COLO829 (cell line): ENCODE results near the gene CTF1.
"Not testable (repeated sequence)": the region's sequence is repeated elsewhere in the genome, so short reads cannot be mapped to it uniquely, and the experiment has no call there.

Experiments used
- DNase-seq: peaks from one replicate; pipeline ENCODE4 v3.0.0; 2012; ENCODE audit warnings: low spot score

Gene CTF1, protein sequence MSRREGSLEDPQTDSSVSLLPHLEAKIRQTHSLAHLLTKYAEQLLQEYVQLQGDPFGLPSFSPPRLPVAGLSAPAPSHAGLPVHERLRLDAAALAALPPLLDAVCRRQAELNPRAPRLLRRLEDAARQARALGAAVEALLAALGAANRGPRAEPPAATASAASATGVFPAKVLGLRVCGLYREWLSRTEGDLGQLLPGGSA

GRCh38 chr16:30896261-30896888 lies at the start of gene CTF1:
Gene CTF1, plus strand, starts transcription at chr16:30896614. Its CDS starts 30 bp downstream, at chr16:30896644.
- no peak for DNase-seq

- no peak for DNase-seq
Measured at GRCh38 chr16:30846649-30847402, 49.6 kb upstream of the CTF1 start.

- no peak for DNase-seq
Measured at GRCh38 chr16:30850246-30850645, 46.2 kb upstream of the CTF1 start.

GRCh38 chr16:30853758-30854157 lies 42.7 kb upstream of the CTF1 start:
- no peak for DNase-seq

DNA sequence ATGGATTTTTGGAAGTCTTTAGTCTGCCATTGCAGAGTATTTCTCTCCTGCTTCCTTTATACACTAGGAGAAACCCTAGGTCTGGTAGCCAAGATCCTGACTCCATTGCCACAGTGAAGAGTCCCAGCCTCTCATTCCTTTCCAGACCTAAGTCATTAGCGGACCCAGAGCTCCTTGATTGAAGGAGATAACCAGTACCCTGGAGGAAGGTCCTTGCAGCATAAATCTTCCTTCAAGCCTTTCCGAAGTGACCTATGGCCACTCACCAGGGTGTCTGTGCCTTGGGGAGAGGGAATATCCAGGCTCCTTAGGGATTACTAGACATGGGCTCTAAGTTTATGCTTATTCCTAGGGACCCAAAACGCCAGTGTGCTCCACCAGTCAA lies 38.3 kb upstream of the CTF1 start:
- no peak for DNase-seq

DNA sequence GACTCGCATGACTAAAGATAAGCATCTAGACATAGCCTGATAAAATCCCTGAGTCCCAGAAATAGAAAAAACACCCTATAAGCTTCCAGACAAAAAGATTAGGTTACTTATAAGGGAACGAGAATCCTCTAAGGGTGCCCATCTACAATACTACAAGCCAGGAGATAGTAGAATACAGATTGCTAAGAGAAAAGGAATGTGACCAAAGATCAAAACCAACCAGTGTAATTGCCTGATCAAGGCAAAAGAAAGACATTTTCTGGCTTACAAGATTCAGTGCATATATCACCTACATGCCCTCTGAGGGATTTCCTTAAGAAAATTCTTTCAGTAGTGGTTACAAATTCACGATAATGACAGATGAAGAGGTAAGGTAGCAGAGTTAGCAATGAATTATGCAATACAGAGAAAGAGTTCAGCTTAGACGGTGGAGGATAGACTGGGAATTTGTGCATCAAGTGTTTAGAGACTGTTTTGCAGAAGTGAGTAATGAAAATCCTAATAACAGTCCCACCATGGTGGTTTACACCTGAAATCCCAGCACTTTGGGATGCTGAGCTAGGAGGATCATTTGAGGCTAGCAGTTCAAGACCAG lies 37.5 kb upstream of the CTF1 start:
- DNase-seq, result no peak

GRCh38 chr16:30860729-30861128 lies 35.7 kb upstream of the CTF1 start:
- DNase-seq, result not testable (repeated sequence)

DNA sequence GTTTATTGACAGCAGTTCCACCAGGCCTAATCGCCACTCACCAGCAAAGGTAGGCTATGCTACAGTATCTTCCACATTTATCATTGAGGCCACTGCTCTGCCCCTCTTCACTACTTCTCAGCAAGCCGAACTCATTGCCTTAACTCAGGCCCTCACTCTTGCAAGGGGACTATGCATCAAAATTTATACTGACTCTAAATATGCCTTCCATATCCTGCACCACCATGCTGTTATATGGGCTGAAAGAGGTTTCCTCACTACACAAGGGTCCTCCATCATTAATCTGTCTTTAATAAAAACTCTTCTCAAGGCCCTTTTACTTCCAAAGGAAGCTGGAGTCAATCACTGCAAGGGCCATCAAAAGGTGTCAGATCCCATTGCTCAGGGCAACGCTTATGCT lies 33.2 kb upstream of the CTF1 start:
- not testable (repeated sequence) for DNase-seq

GRCh38 chr16:30866031-30866430 lies 30.4 kb upstream of the CTF1 start:
- no peak for DNase-seq

- DNase-seq, result no peak
Measured at GRCh38 chr16:30867747-30868146, 28.7 kb upstream of the CTF1 start.

DNA sequence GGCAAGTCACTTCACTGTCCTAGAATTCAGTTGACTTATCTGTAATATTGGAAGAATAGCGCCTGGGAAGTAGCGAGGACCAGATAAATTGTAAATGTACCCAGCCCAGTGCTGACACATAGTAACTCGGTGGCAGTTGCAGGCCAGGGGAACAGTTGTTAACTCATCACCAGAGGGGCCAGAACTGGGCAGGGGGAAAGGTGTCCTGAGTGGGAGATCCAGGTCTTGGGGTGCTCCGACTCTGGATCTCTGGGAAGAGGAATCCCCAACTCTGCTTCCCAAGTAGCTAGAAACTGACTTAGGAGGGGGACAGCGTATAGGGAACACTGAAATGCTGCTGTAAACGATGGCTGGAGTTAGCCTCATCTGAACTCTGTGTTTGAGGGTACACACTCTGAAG lies 25.5 kb upstream of the CTF1 start:
- no peak for DNase-seq

DNA sequence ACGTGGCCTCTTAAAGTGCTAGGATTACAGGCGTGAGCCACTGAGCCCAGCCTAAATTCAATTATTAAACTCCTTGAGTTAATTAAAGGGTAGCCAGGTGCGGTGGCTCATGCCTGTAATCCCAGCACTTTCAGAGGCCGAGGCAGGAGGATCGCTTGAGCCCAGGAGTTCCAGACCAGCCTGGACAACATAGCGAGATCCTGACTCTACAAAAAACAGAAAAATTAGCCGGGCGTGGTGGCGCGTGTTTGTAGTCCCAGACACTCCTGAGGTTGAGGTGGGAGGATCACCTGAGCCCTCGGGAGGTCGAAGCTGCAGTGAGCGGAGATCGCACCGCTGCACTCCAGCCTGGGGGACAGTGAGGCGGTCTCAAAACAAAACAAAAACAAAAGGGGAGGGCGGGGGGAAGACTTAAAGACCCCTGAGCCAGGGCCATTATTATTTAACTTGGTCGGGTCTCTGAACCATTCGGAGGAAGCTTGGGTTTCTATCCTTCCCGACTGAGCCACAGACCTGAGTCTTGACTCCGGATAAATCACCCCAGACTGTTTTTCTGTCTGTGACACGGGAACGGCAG lies 22.1 kb upstream of the CTF1 start:
- no peak for DNase-seq

DNA sequence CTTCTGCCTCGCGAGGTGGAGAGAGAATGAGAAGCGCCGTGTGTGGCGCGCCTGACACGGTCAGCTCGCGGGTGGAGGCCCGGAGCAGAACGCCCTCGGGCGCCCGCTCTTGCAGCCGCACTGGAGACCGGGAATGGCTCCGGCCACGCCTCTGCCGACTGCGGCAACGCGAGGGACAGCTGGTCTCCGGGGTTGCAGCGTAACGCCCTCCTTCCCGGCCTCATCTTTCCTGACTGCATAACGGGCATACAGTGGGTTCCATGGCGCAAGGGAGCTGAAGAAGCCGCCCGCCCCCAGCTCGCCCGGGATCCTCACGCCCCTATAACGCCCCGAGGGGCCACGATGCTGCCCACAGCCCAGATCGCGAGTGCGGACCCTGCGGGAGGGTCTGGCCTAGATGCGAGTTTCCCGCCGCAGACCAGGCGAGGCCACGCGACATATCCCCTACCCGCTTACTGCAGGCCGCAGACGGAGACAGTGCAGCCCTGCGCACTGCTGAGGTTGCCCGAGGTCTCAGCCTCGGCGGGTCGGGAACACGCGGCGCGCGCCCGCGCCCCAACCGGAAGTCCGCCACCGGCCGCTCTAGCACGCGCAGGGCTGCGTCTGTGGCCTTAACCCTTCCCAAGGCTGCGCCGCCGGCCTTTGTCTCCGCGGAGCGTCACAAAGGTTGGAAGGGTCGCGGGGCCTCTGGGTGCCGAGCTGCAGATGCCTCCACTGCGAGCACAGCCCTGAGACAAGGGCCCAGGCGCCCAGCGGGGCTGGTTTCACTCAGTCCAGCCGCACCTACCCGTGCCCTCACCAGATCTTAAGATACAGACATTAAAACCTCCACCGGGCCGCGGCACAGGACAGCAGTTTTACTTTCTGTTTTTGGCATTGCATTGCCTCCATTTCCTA lies 21.3 kb upstream of the CTF1 start:
- DNase-seq, result peak; percentile 80

DNA sequence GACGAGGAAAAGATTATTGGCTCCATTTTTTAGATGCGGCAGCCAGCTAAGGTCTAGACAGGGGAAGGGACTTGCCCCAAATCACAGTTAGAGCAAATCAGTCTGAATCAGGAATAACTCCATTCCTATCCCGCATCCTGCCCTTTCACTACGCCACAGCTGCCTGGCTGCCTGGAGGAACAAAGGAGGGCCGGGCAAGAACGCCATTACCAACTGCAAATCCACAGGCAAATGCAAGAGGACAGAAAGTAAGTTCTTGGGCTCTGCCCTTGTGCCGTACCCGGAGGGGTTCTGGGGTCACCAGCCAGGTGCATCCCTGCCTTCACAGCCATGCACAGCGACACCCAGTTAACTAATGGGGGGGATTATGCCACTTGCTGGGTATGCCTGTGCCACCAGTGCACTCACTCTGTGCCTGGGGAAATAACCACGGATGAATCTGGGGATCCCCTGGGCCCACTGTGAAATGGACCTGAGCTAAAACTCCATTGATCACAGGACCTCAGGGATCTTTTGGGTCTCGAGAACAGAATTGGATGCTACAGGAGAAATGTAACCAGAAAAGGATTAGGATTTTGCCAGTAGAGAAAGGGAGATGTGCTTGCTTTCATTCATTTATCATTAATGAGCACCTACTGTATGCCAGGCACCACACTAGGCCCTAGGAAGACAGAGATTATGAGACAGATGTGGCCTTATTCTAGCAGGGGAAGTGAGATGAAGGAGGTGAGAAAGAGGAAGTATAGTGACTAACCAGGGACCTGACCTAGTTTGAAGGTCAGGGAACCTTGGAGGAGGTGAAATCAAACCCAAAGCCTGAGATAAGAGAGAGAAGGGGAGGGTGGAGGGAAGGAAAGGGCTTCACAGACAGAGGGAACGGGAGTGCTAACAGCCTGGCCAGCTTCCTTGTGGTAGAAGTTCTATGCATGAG lies 20.3 kb upstream of the CTF1 start:
- DNase-seq, result no peak

DNA sequence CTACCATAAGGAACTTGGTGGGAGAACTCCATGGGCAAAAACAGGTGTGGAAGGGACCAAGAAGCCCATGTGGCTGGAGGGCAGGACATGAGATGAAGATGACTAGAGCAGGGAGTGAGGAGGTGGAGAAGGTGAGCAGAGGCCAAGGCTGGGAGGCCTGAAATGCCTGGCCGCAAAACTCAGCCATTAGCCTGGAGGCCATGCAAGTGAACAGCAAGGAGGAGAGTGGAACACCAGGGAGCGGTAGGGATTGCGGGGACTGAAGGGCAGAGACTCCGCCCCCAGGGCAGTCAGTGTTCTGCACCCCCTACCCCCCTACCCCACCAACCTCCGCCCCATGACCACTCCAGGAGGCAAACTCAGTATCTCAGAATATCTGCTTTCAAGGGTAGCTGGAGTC lies 19.5 kb upstream of the CTF1 start:
- no peak for DNase-seq

DNA sequence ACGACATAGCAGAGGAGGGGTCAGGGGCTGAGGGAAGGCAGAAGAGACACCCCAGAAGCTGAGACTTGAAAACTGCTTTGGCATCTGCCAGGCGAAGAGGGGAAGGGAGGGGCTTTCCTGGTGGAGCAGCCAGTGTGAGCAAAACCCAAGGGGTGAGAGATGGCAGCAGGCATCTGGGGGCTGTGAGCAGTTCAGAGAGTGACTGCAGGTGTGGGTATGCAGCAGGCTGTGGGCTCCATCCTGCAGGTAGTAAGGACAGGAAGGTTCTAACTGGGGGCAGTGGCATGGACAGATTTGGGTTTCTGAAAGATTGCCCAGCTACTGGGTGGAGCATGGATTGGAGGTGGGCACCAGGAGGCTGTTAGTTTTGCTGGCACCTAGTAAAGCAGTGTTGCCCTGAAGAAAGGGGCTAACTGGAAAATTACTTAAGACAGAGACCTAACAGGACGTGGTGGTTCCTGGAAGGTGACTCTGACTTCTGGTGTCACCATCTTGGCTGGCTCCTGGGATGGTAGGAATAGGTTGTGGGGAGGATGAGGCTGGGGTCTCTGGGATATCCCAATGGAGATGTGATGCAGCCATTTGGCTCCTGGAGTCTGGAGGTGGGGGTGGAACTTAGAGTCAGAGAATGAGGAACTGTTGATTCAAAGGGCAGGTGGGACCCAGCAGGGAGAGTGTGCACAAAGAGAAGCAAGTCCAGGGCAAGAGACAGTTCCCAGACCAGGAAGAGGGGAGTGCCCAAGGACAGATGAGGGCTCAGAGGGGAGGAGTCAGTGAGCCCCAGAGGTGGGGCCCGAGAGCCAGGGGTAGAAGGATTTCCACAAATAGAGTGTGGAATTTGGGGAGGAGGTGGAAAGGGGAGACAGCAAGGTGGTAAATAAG lies 13.7 kb upstream of the CTF1 start:
- no peak for DNase-seq

DNA sequence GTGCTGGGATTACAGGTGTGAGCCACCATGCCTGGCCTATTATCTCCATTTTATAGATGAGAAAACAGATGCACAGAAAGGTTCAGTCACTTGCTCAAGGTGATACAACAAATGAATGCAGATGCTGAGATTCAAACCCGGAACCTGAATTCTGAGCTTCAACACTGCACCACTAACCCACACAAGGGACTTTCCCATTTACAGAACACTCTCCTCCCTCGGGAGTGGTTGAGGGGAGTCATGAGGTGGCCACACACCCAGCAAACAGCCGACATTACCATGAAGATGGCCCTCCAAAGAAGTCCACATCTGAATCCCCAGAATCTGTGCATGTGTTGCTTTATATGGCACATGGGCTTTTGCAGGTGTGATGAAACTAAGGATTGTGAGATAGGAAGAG lies 11.7 kb upstream of the CTF1 start:
- DNase-seq, result no peak

DNA sequence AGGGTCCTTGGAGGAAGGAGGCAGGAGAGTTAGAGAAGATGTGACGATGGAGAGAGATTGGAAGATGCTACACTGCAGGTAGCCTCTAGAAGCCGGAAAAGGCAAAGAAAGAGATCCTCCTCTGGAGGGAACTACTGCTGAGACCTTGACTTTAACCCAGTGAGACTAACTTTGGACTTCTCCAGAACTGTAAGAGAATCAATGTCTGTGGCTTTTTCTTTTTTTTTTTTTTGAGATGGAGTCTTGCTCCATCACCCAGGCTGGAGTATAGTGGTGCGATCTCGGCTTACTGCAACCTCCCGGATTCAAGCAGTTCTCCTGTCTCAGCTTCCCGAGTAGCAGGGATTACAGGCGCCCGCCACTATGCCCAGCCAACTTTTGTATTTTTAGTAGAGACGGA lies 11.2 kb upstream of the CTF1 start:
- DNase-seq, result no peak

DNA sequence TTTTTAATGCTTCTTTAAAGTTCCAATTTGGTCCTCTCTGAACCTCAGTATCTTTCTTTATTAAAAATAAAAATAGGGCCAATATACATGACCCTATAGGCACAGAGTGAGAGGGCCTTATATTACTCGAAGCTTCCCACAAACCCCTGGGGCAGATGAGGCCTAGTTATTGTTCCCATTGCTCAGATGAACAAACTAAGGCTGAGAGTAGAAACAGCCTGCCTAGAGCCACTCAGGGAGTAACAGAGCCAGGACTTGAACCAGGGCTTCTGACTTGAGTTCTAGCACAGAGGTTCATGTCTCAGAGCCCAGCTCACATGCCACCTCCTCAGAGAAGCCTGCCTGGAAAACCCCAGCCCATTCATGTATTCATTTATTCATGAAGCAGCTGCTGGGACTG lies 10.3 kb upstream of the CTF1 start:
- no peak for DNase-seq

- DNase-seq, result no peak
Measured at GRCh38 chr16:30887927-30888326, 8.5 kb upstream of the CTF1 start.
